ENCODE measurements around the gene CCNL2. TPM values are rescaled to one million over a fixed set of nuclear protein-coding genes. Genes with fewer than 3 reads are reported as not detected.

The CCNL2 gene
- total and polyA plus RNA-seq, 2 of the 13 experiments (the other 11 are each of a cell fraction or from before 2014, with no cell fraction given) = 105 to 340 TPM

GRCh38 chr1:1377540-1378205, 21.5 kb downstream of the CCNL2 start:
- TF ChIP-seq ZNF382 (CRISPR knock-in tag; IDR thresholded peaks at IDR 0.05; ENCODE audit: borderline replicate concordance) (no peak), SCMH1 (CRISPR knock-in tag; IDR thresholded peaks at IDR 0.05; ENCODE audit: borderline replicate concordance) (no peak), ZNF780A (CRISPR knock-in tag; IDR thresholded peaks at IDR 0.05) (no peak), ZSCAN12 (CRISPR knock-in tag; IDR thresholded peaks at IDR 0.05) (no peak), ZNF598 (CRISPR knock-in tag; IDR thresholded peaks at IDR 0.05; ENCODE audit: borderline replicate concordance) (no peak), SMC3 (IDR thresholded peaks at IDR 0.05; ENCODE audit: low read length) (no peak), ATF1 (CRISPR knock-in tag; IDR thresholded peaks at IDR 0.05) (no peak), ZNF484 (CRISPR knock-in tag; IDR thresholded peaks at IDR 0.05; ENCODE audit: borderline replicate concordance, low read depth) (no peak), MEF2D (CRISPR knock-in tag; IDR thresholded peaks at IDR 0.05) (no peak), MZF1 (CRISPR knock-in tag; IDR thresholded peaks at IDR 0.05; ENCODE audit: borderline replicate concordance) (no peak)
- Histone ChIP-seq H3K4me1 (ENCODE audit: insufficient read depth, low read length) (peaks cover 31% of the 10 kb centered on the region), H3K4me2 (ENCODE audit: low read depth, low read length) (no peak overlapping the region), H3K36me3 (replicated peaks in 1 of 2; ENCODE audit: control insufficient read depth in 1 of 2, insufficient read depth in 2 of 2, low read length in 2 of 2) (peaks cover 0 to 2% of the 10 kb centered on the region in 2 experiments; a peak in 1 of 5 replicates), H3K9me3 (ENCODE audit: low read length) (no peaks in the 10 kb centered on the region), H3K27me3 (ENCODE audit: control insufficient read depth in 1 of 2, insufficient read depth in 2 of 2, low read length in 2 of 2) (no peaks in the 10 kb centered on the region; a peak in 1 of 5 replicates), H3K27ac (ENCODE audit: extremely low read length, insufficient read depth, low read length) (no peak overlapping the region), H3K4me3 (replicated peaks in 1 of 3; ENCODE audit: insufficient read depth in 1 of 3, low read depth in 2 of 3, low read length in 3 of 3) (no peak overlapping the region), H4K20me1 (ENCODE audit: insufficient read depth, low read length) (no peaks in the 10 kb centered on the region), H3K9ac (ENCODE audit: insufficient read depth, low read depth, low read length) (no peak overlapping the region), H2AFZ (ENCODE audit: low read length) (no peak overlapping the region), H3K79me2 (ENCODE audit: insufficient read depth, low read length) (peaks cover 16% of the 10 kb centered on the region)
- FAIRE-seq = no peak
- BruUV-seq (replicated peaks) = no TSS peak
- in situ Hi-C loops (cut with HindIII; ENCODE audit: extremely low pct_ligation_motif_present, low pct_unique_long_range_greater_than_20kb) (no loop called here), intact Hi-C loops (cut with micrococcal nuclease; ENCODE audit: unreplicated experiment) (loop anchor here (2.0 kb wide), 1 partner anchor 21 kb away; the partner anchor contains the start of gene CCNL2)
- CTCF ChIA-PET (ENCODE audit: low intra/inter-chr PET ratio, low total read pairs) = no interaction called here
- POLR2A ChIA-PET = interaction anchor here (2.5 to 3.2 kb wide), 2 partner anchors 22 to 28 kb away, joined by 15 to 32 read pairs; partner anchors contain the start of genes CCNL2 and MRPL20
- no peak for ATAC-seq
- no peak for DNase-seq (ENCODE audit: low spot score)
- 95% methylated on average over 16 of the region's 16 CpGs for WGBS (ENCODE audit: low lambda C conversion rate)
